Type B pancreatic cell (in vitro differentiated cells): ENCODE measurements around the gene TYMS. TPM values are rescaled to one million over a fixed set of nuclear protein-coding genes. Genes with fewer than 3 reads are reported as not detected.

Experiments used
- DNase-seq: peaks from one replicate; pipeline ENCODE4 v3.0.0; 2021; ENCODE audit warnings: mixed read lengths; ENCODE audit not compliant: unreplicated experiment; ENCODE audit errors: extremely low spot score
- H3K27ac Mint-ChIP-seq: 2 replicates; pipeline ENCODE4 v1.8.0; 2021; ENCODE audit warnings: mild to moderate bottlenecking, mixed read lengths
- H3K27me3 Mint-ChIP-seq: 2 replicates; pipeline ENCODE4 v1.8.0; 2021; ENCODE audit warnings: mixed read lengths
- H3K36me3 Mint-ChIP-seq: 2 replicates; pipeline ENCODE4 v1.8.0; 2021; ENCODE audit warnings: mixed read lengths
- H3K4me1 Mint-ChIP-seq: one replicate; pipeline ENCODE4 v1.8.0; 2021; ENCODE audit warnings: mixed read lengths; ENCODE audit not compliant: unreplicated experiment
- H3K4me3 Mint-ChIP-seq: 2 replicates; pipeline ENCODE4 v1.8.0; 2021; ENCODE audit warnings: mild to moderate bottlenecking, mixed read lengths
- H3K9me3 Mint-ChIP-seq: 2 replicates; pipeline ENCODE4 v1.8.0; 2021; ENCODE audit warnings: mixed read lengths
- CTCF ChIP-seq: fragments of 200-600 bp; sonication (generic); conservative IDR thresholded peaks from 2 replicates; pipeline ENCODE4 v1.5.0; 2021; ENCODE audit warnings: antibody characterized with exemption, mild to moderate bottlenecking
- long read RNA-seq: library from polyadenylated mRNA; unstranded; transcript quantifications from one replicate; pipeline ENCODE4 v2.0.0, GENCODE V29; 2020
- total RNA-seq: library from RNA; stranded (reverse); gene quantifications from 2 replicates; pipeline ENCODE4 v1.2.1, GENCODE V29; 2021; ENCODE audit warnings: low replicate concordance

Gene TYMS
- total RNA-seq = 65.3 and 143 TPM in 2 replicates
- long read RNA-seq, transcript TYMS-203 (7 exons, 1,662 nt) = major isoform, 23 of 26 reads
- long read RNA-seq, partial matches to known transcripts = 2 of 26 reads
- long read RNA-seq, other reads (novel, unspliced or antisense) = 1 of 26 reads

- H3K9me3 Mint-ChIP-seq = peaks cover 10% of the 10 kb centered on the region
- H3K4me3 Mint-ChIP-seq = peak within 1 kb of the TSS; percentile 95
- peak; percentile 48 for TF ChIP-seq CTCF
- peak within 1 kb of the TSS; percentile 83 for H3K27ac Mint-ChIP-seq
- peaks cover 37% of the 10 kb centered on the region for H3K36me3 Mint-ChIP-seq
- DNase-seq = peak; percentile 80
- peaks cover 14% of the 10 kb centered on the region for H3K4me1 Mint-ChIP-seq
- no peaks in the 10 kb centered on the region for H3K27me3 Mint-ChIP-seq
Observed at GRCh38 chr18:657311-658000, at the start of gene TYMS. Gene TYMS, plus strand, starts transcription at chr18:657653. Its CDS starts 90 bp downstream, at chr18:657743.

- H3K27me3 Mint-ChIP-seq = no peaks in the 10 kb centered on the region
- no peak for DNase-seq
- H3K36me3 Mint-ChIP-seq = no peaks in the 10 kb centered on the region
- H3K27ac Mint-ChIP-seq = no peak overlapping the region
- no peak for TF ChIP-seq CTCF
- H3K4me3 Mint-ChIP-seq = no peak overlapping the region
- H3K9me3 Mint-ChIP-seq = no peaks in the 10 kb centered on the region
- H3K4me1 Mint-ChIP-seq = no peaks in the 10 kb centered on the region
Observed at GRCh38 chr18:607930-608329, 49.5 kb upstream of the TYMS start.

- Mint-ChIP-seq H3K9me3 (no peaks in the 10 kb centered on the region), H3K36me3 (no peaks in the 10 kb centered on the region), H3K4me3 (no peak overlapping the region), H3K27me3 (no peaks in the 10 kb centered on the region), H3K4me1 (no peaks in the 10 kb centered on the region), H3K27ac (no peak overlapping the region)
- no peak for DNase-seq
- TF ChIP-seq CTCF = no peak
Observed at GRCh38 chr18:610214-610928, 47.1 kb upstream of the TYMS start.

GRCh38 chr18:612156-612555 is 45.3 kb upstream of the TYMS start:
- Mint-ChIP-seq H3K4me1 (peaks cover 4% of the 10 kb centered on the region), H3K27ac (no peak overlapping the region), H3K27me3 (no peaks in the 10 kb centered on the region), H3K4me3 (no peak overlapping the region), H3K36me3 (no peaks in the 10 kb centered on the region), H3K9me3 (no peaks in the 10 kb centered on the region)
- DNase-seq = no peak
- no peak for TF ChIP-seq CTCF

GRCh38 chr18:614193-614592 is 43.3 kb upstream of the TYMS start:
- no peaks in the 10 kb centered on the region for H3K36me3 Mint-ChIP-seq
- no peaks in the 10 kb centered on the region for H3K27me3 Mint-ChIP-seq
- no peak for DNase-seq

More at GRCh38 chr18:614193-614592, 43.3 kb upstream of the TYMS start:
- H3K4me3 Mint-ChIP-seq = no peak overlapping the region
- H3K9me3 Mint-ChIP-seq = no peaks in the 10 kb centered on the region
- H3K4me1 Mint-ChIP-seq = peaks cover 14% of the 10 kb centered on the region
- no peak overlapping the region for H3K27ac Mint-ChIP-seq
- no peak for TF ChIP-seq CTCF
